ENCODE data around the gene TM9SF4. TPM values are rescaled to one million over a fixed set of nuclear protein-coding genes. Genes with fewer than 3 reads are reported as not detected.

The TM9SF4 gene
- total RNA-seq, 2 donors from 2014 or later = 77.2 to 84.8 TPM

DNA sequence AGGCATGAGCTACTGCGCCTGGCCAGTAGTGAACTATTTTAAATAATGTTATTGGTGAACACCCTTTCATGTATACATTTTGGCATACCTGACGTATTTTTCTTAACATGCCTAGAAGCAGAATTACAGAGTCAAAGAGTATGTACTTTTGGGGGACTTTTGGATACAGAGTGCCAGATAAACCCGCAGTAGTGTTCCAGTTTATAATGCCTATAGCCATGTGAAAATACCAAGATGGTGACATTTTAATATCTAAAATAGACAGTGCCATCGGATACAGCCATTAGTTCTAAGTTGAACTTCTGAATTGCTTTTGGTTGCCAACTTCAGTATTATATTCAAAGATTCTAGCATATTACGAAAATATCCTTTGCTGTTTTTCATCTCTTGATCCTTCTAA, 20.3 kb downstream of the TM9SF4 start:
- no peak for TF ChIP-seq CTCF (conservative IDR thresholded peaks at IDR 0.05)
- H3K36me3 Mint-ChIP-seq (ENCODE audit: low read depth) = peaks cover 38% of the 10 kb centered on the region
- no peaks in the 10 kb centered on the region for H3K9me3 ChIP-seq (ENCODE audit: control insufficient read depth, low read length)
- peaks cover 3% of the 10 kb centered on the region for H3K9me3 Mint-ChIP-seq
- H3K4me3 ChIP-seq (ENCODE audit: low read length) = no peak overlapping the region
- WGBS, 2 experiments (ENCODE audit: insufficient coverage in 1 of 2, insufficient read length in 1 of 2) = 94 to 100% methylated on average over 4 to 5 of the region's 5 CpGs
- peaks cover 6% of the 10 kb centered on the region for H3K4me1 Mint-ChIP-seq
- H3K27ac Mint-ChIP-seq = no peak overlapping the region
- H3K4me3 Mint-ChIP-seq = no peak overlapping the region
- peaks cover 26% of the 10 kb centered on the region for H3K36me3 ChIP-seq (ENCODE audit: control insufficient read depth, insufficient read depth, low read length)
- H3K4me1 ChIP-seq (ENCODE audit: control insufficient read depth, insufficient read depth, low read length) = no peaks in the 10 kb centered on the region
- H3K9ac ChIP-seq (ENCODE audit: extremely low read depth, low read length, poor library complexity, severe bottlenecking) = no peak overlapping the region
- no peaks in the 10 kb centered on the region for H3K27me3 Mint-ChIP-seq (ENCODE audit: insufficient read depth)
- no peak overlapping the region for H3K27ac ChIP-seq (ENCODE audit: low read depth, low read length)
- H3K27me3 ChIP-seq (ENCODE audit: control insufficient read depth, insufficient read depth, low read length, poor library complexity, severe bottlenecking) = no peaks in the 10 kb centered on the region
- no peak for DNase-seq

- Histone ChIP-seq H3K4me3 (ENCODE audit: low read length) (no peak overlapping the region), H3K4me1 (ENCODE audit: control insufficient read depth, insufficient read depth, low read length) (no peaks in the 10 kb centered on the region), H3K36me3 (ENCODE audit: control insufficient read depth, insufficient read depth, low read length) (peaks cover 26% of the 10 kb centered on the region), H3K27me3 (ENCODE audit: control insufficient read depth, insufficient read depth, low read length, poor library complexity, severe bottlenecking) (no peaks in the 10 kb centered on the region), H3K9ac (ENCODE audit: extremely low read depth, low read length, poor library complexity, severe bottlenecking) (no peak overlapping the region), H3K27ac (ENCODE audit: low read depth, low read length) (no peak overlapping the region), H3K9me3 (ENCODE audit: control insufficient read depth, low read length) (no peaks in the 10 kb centered on the region)
- 91 to 100% methylated on average over 1 to 2 of the region's 2 CpGs for WGBS, 2 experiments (ENCODE audit: insufficient coverage in 1 of 2, insufficient read length in 1 of 2)
- no peak for DNase-seq
- Mint-ChIP-seq H3K9me3 (no peaks in the 10 kb centered on the region), H3K36me3 (ENCODE audit: low read depth) (peaks cover 35% of the 10 kb centered on the region), H3K27me3 (ENCODE audit: insufficient read depth) (no peaks in the 10 kb centered on the region), H3K27ac (no peak overlapping the region), H3K4me3 (no peak overlapping the region), H3K4me1 (peaks cover 5% of the 10 kb centered on the region)
- no peak for TF ChIP-seq CTCF (conservative IDR thresholded peaks at IDR 0.05)
Observed at GRCh38 chr20:32130352-32130751, 20.8 kb downstream of the TM9SF4 start.

DNA sequence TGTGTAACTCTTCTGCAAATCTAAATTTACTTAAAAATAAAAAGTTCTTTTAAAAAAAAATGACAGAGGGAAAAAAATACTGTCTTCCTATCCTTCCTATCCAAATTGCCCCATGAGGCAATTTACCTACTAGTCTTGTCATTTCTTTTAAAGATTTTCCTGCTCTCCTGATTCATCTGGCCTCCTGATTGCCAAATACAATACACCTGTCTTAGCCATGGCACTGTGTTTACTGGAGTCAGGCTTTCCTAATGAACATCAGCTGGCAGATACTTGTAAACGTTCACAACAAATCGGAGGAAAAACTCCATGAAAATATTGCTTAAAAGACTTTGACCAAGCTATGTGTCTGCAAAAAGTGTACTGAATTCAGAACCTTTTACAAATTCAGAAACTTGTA, 21.5 kb downstream of the TM9SF4 start:
- WGBS, 2 experiments (ENCODE audit: insufficient coverage in 1 of 2, insufficient read length in 1 of 2) = 89 to 96% methylated on average over 2 of the region's 2 CpGs
- H3K27me3 Mint-ChIP-seq (ENCODE audit: insufficient read depth) = no peaks in the 10 kb centered on the region
- H3K9me3 ChIP-seq (ENCODE audit: control insufficient read depth, low read length) = no peaks in the 10 kb centered on the region
- H3K9ac ChIP-seq (ENCODE audit: extremely low read depth, low read length, poor library complexity, severe bottlenecking) = no peak overlapping the region
- H3K36me3 ChIP-seq (ENCODE audit: control insufficient read depth, insufficient read depth, low read length) = peaks cover 32% of the 10 kb centered on the region
- no peak overlapping the region for H3K4me3 ChIP-seq (ENCODE audit: low read length)
- TF ChIP-seq CTCF (conservative IDR thresholded peaks at IDR 0.05) = no peak
- H3K36me3 Mint-ChIP-seq (ENCODE audit: low read depth) = peaks cover 37% of the 10 kb centered on the region
- peaks cover 5% of the 10 kb centered on the region for H3K4me1 Mint-ChIP-seq
- no peaks in the 10 kb centered on the region for H3K4me1 ChIP-seq (ENCODE audit: control insufficient read depth, insufficient read depth, low read length)
- DNase-seq = no peak
- H3K27ac ChIP-seq (ENCODE audit: low read depth, low read length) = no peak overlapping the region
- H3K9me3 Mint-ChIP-seq = no peaks in the 10 kb centered on the region
- no peak overlapping the region for H3K4me3 Mint-ChIP-seq
- no peaks in the 10 kb centered on the region for H3K27me3 ChIP-seq (ENCODE audit: control insufficient read depth, insufficient read depth, low read length, poor library complexity, severe bottlenecking)
- no peak overlapping the region for H3K27ac Mint-ChIP-seq

Data from endodermal cell (in vitro differentiated cells).